Left lobe of liver (tissue), 2 donors: ENCODE data around the gene AKAP6. TPM values are rescaled to one million over a fixed set of nuclear protein-coding genes. Genes with fewer than 3 reads are reported as not detected.
"Not testable (repeated sequence)": the region's sequence is repeated elsewhere in the genome, so short reads cannot be mapped to it uniquely, and the experiment has no call there.

ENCODE experiments used
- ATAC-seq: fragments of 200-7000 bp; cut with Tn5 transposase; one replicate; pipeline ENCODE4 v1.9.1; 2020; ENCODE audit warnings: mild to moderate bottlenecking, moderate library complexity
- DNase-seq: peaks from one replicate; pipeline ENCODE4 v3.0.0-alpha.2; 2020; ENCODE audit warnings: low spot score
- total RNA-seq: library from RNA; stranded (reverse); gene quantifications from one replicate; pipeline ENCODE4 v1.2.1, GENCODE V29; 2021
- donor health status: DM: no; HTN: no; CAD: no; lungs with moderate emphysema.
- donor health status: DM: no; HTN: yes; CAD: no.

The AKAP6 gene
- total RNA-seq, 1 donor from 2014 or later = 7.2 TPM

DNA sequence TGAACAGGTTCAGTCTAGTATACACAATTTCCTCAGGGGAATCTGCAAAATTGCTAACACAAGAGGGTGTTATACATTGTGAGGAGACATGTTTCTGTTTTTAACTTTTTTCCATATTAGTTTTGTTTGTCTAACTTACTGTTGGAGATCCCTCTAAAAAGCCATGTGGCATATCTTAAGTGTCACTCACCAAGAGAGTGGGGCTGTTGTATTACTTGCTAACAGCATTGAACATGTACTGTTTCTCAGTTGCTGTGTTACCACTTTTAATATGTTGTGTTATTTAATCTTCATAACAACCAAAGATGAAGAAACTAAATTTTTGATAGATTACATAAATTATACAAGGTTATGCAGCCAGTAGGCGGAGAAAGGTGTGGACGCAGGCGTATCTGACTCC lies 455.3 kb downstream of the AKAP6 start:
- ATAC-seq = no peak
- no peak for DNase-seq

DNA sequence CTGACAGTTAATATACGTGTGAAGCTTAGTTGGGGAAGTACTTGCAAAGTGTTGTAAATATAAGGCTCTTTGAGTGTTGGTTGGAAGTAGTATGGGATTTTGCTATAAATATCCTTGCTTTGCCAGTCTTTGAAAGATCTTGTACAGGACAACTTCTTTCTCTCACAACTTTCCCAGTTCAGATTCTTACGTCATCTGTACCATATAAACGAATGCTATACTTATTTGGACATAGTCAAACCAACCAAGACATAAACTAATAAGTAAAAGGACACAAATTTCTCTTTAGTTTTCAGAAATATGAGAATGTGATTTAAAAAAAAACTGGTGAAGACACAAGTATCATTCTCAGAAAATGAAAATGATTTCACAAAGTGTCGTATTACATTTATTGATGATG lies 456.5 kb downstream of the AKAP6 start:
- DNase-seq (no peak), ATAC-seq (no peak)

DNA sequence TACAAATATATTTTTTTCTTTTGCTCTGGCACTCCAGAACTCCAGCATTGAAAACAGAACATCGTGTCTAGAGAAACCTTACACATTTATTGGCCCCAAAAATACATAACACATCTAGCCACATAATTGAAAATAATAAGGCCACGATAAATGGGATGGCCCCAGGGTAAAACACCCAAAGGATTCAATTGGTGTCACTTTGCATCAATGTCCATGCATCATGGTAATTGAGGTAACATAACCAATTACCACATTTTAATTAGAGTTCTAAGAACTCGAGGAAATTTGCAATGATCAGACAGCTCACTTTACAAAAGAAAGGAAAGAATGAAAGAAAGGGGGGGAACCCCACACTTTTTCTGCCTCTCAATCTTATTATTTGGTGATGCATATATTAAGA lies 457.8 kb downstream of the AKAP6 start:
- ATAC-seq = no peak
- no peak for DNase-seq

DNA sequence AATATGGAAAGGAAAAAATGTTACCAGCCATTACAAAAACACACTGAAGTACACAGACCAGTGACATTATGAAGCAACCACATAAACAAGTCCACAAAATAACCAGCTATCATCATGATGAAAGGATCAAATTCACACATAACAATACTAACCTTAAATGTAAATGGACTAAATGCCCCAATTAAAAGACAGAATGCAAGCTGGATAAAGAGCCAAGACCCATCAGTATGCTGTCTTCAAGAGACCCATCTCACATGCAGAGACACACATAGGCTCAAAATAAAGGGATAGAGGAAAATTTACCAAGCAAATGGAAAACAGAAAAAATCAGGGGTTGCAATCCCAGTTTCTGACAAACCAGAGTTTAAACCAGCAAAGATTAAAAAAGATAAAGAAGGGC lies 463.9 kb downstream of the AKAP6 start:
- DNase-seq, ATAC-seq: not testable (repeated sequence)

DNA sequence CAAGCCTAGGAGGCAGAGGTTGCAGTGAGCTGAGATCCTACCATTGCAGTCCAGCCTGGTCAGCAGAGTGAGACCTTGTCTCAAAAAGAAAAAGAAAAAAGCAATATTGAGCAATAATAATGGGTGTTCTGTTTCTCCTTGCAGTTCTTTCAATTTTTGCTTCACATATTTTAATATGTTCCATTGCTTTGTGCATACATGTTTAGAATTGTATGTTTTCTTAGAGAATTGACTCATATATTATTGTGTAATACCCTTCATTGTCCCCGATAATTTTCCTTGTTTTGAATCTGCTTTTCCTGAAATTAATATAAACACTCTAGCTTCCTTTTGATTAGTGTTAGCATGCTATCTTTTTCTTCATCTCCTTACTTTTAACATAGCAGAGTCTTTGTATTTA lies 471.2 kb downstream of the AKAP6 start:
- ATAC-seq = no peak
- DNase-seq = no peak

DNA sequence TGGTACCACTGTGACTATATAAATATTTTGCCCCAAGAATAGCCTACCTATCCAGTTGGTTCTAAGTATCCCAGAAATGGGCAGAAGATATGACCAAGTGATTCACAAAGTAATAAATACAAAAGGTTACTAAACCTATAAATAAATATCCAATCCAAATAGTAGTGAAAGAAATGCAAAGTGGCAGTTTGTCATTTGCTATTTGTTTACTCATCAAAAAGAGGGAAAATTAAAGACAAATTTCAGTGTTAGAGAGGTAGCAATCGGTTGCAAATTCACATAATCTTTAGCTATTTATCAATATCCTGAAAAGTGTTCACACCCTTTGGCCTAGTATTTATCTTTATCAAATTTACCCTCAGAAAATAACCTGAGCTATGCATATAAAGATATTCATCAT lies 473.2 kb downstream of the AKAP6 start:
- DNase-seq = no peak
- ATAC-seq = no peak

DNA sequence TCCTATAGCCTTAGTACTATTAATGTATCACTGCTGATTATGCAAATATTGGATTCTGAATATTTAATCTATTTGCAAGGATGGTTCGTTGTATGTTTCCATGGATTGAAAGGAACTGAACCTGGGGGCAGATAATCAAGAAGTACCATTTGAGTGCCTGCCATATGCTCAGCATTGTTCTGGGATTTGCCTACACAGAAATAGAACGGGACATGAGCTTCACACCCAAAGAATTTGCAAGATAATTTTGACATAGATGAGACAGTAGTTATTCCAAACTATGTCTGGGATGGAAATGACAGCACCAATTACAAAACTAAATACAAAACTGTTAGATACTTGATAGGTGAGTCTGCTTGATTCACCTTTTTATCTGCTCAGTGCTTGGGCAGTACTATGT lies 476.9 kb downstream of the AKAP6 start:
- ATAC-seq (no peak), DNase-seq (no peak)

DNA sequence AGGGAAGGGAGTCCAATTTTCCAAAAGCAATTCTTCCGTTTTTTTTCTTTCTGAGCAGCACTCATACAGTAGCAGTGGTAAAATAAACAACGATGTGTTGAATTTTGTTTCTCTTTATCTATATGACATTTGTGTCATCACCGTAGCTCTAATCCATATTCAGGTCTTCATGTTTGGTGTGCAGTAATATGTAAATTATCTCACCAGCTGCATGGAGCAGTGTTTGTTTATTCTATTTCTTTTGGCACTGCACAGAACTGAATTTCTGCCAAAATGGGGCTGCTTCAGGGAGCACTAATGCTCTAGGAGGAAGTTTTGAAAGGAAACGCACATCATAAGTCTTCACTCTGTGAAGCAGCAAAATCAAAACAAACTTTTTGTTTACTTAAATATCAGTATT lies 479.5 kb downstream of the AKAP6 start:
- no peak for DNase-seq
- peak; percentile 57 for ATAC-seq

DNA sequence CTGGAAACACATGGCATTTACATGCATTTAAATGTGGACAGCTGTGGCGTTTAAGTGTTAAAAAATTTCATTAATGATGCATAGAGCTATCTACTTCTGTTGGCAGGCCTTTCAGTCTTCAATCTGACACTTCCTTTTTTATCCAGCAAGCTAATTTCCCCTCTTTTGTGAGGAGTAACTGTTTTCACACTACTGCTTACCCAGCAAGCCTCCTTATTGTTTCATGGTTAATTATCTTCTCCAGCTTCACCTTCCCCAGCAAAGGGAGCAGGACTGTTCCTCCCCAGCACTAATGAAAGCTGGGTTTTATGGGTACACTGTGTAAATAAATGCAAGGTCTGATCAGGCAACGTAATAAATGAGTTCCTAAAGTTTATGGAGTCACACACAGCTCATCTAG lies 480.2 kb downstream of the AKAP6 start:
- no peak for ATAC-seq
- no peak for DNase-seq

DNA sequence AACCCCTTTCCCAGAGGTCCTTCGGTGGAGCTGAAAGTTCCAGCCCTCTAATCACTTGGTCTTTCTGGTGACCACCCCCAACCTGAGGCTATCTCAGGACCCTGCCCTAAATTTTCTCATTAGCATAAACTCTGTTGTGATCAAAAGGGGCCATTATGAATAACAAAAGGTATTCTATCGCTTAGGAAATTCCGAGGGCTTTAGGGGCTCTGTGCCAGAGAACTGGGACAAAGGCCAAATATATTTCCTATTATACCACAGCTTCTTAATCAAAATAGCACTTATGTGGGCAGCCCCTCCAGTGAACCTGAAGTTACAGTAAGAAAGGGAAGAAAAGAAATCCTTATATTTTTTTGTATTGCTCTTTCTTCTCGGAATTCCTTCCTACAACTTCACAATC lies 484.3 kb downstream of the AKAP6 start:
- ATAC-seq (no peak), DNase-seq (no peak)

DNA sequence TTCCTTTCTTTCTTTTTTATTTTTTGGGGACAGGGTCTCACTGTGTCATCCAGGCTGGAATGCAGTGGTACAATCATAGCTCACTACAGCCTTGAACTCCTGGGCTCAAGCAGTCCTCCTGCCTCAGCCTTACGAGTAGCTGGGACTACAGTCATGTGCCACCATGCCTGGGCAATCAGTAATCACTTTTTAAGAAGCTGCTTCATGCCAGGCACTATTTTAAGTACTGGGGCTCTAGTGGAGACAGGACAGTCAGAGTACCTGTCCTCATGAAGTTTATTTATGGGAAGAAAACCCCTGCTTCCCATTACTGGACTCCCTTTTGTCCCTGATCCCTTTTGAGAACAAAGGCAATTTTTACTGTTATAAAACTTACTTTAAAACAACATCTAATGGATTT lies 485.6 kb downstream of the AKAP6 start:
- ATAC-seq (no peak), DNase-seq (no peak)

DNA sequence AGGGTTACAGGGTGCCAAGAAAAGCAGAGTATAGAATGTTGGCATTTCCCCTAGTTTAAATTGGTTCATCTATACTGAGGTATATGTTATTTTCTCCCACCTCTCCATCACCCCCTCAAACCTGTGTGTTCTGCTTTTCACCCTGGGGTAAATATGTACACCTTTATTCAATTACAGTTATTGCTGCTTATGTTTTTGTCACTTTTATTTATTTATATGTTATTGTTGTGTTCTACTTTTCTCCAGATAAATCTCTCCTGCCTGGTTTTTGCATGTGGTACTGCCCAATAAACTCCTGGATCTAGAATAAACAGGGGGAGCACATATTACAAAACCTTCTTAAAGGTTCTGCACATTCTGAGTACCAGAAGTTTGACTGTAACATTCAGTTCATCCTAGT lies 487.5 kb downstream of the AKAP6 start:
- no peak for DNase-seq

DNA sequence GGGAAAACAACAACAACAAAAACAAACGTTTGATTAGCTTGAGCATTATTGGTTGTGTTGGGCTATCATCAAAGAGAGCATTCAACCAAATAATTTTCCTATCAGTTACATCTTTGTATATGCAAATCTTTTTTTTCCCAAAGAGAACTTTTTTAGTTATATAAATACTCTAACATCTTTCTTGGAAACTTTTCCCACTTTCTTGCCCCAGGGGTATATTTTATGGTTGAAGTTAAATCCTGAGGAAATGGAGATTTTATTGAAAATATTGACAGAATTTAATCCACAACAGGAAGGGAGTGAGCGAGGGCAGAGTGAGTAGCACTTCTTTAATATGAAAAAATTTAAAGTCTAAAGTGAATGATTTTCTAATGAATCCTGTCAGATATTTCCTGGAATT lies 488.7 kb downstream of the AKAP6 start:
- DNase-seq (no peak), ATAC-seq (no peak)

More for the DNA sequence above, 487.5 kb downstream of the AKAP6 start:
- no peak for ATAC-seq

DNA sequence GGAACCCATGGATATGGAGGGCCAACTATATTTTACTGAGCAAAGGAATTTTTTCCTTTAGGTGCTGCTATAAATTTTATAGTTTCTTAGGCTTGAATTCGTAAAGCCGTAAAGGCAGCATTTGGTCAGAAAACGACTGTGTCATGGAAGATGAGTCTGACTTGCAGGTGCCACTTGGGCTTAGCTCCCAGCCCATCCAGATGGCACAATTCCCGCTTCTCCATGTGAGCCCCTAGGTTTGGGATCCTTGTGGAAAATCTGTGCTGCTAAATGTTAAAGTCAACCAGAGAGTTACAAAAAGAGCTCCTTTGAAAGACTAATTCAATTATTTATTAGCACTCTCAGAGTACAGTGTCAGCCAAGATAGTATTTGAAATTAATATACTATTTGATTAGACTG lies 489.5 kb downstream of the AKAP6 start:
- DNase-seq (no peak), ATAC-seq (no peak)

DNA sequence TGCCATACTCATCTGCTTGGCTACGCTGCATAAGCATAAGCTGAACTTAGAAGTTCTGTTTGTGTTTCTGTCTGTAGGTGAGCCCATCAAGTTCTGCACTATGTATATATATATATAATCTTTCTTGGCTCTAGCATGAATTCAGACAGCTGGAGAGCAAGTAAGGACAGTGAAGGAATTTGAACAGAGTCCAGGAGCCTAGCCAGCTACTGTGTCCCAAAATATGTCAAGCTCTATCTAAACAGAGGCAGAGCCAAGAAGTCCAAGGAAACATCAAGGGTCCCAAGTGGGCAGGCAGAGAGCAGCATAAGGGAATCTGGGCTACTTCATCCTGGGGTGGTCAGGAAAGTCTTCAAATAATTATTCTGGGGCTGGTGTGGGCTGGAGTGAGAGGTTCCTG lies 491.1 kb downstream of the AKAP6 start:
- DNase-seq (no peak), ATAC-seq (no peak)

DNA sequence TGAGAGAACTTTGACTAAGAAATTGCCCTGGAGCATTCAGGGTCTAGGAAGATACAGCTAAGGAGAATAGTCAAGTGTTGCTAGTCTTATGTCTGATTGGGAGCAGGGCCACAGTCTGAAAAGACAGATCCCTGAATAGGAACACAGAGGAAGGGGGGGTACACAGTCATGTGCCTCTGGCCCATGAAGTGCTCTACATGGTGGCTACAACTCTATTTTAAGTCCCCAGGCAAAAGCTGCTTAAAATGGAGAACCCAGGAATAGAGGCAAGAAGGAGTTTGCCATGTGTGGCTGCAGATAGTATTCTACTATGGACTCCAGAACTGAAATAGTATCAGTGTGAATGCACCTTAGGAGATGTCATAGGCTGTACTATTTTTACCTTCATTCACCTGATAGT lies 491.6 kb downstream of the AKAP6 start:
- no peak for DNase-seq
- no peak for ATAC-seq

DNA sequence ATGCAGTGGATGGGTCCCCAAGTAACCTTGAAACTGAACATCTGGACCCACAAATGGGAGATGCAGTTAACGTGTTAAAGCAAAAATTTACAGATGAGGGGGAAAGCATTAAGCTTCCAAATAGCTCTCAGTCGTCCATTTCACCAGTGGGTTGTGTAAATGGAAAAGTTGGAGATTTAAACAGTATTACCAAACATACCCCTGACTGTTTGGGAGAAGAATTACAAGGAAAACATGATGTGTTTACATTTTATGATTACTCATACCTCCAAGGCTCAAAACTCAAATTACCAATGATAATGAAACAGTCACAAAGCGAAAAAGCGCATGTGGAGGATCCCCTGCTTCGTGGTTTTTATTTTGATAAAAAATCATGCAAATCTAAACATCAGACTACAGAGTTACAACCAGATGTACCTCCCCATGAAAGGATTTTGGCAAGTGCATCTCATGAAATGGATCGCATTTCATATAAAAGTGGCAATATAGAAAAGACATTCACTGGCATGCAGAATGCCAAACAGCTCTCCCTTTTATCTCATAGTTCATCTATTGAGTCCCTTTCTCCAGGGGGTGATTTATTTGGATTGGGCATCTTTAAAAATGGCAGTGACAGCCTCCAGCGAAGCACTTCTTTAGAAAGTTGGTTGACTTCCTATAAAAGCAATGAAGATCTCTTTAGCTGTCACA lies 493.0 kb downstream of the AKAP6 start:
- DNase-seq (no peak), ATAC-seq (no peak)

DNA sequence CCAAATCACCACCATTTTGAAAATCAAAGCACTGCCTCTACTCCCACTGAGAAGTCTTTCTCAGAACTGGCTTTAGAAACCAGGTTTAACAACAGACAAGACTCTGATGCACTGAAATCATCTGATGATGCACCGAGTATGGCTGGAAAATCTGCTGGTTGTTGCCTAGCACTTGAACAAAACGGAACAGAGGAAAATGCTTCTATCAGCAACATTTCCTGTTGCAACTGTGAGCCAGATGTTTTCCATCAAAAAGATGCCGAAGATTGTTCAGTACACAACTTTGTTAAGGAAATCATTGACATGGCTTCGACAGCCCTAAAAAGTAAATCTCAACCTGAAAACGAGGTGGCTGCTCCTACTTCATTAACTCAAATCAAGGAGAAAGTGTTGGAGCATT lies 494.6 kb downstream of the AKAP6 start:
- no peak for DNase-seq
- ATAC-seq = no peak

DNA sequence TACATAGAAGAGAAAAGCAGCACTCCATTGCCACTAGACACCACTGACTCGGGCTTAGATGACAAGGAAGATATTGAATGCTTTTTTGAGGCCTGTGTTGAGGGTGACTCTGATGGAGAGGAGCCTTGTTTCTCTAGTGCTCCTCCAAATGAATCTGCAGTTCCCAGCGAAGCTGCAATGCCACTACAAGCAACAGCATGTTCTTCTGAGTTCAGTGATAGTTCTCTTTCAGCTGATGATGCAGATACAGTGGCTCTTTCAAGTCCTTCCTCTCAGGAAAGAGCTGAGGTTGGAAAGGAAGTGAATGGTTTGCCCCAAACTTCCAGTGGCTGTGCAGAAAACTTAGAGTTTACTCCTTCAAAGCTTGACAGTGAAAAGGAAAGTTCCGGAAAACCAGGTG lies 495.1 kb downstream of the AKAP6 start:
- DNase-seq (no peak), ATAC-seq (no peak)

DNA sequence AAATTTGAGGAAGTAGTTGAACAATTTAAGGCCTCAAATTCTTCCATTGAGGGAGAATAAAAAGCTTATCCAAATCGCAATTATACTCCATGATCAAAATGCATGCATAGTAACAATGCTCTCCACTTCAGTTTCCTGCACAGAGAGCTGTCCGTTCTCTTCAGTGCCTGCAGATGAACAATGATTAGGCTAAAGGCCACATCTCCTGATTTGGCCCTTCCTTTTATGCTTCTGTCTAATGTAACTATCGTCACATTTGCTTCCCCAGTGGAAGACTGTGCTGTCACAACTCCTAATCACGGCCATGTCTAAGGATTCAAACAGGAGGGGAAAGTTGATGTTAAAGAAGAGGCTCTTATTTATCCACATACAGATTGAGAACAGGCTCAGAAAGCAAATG lies 496.0 kb downstream of the AKAP6 start:
- DNase-seq (no peak), ATAC-seq (no peak)

DNA sequence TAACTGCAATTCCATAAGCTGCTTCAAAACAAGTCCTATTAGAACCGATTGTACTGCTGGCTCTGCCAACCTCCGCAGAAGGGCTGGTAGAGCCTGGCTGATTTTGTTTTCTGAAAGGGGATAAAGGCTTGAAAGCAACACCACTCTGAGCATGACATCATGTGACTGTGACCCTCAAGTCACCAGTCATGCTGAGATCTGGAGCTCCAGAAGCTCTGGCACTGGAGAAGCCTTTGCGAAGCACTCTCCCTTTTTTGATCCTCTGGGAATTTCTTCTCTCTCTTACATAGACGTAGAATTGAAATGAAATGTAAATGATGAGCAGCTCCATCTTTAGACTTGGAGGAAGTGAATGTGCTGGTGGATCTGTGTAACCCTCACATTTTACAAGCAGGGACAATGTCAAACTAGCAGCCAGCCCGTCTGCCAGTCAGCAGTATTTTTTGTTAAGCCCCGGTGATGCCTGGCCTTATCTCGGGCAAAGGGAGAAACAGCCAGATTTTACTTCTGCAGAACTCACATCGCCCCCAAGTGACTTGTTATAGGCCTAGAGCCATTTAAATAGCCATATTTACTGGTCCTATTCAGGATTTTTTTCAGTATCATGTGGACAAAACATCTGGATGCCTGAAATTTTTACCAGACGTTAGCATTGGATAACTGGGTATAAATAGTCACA lies 497.4 kb downstream of the AKAP6 start:
- DNase-seq (no peak), ATAC-seq (no peak)

DNA sequence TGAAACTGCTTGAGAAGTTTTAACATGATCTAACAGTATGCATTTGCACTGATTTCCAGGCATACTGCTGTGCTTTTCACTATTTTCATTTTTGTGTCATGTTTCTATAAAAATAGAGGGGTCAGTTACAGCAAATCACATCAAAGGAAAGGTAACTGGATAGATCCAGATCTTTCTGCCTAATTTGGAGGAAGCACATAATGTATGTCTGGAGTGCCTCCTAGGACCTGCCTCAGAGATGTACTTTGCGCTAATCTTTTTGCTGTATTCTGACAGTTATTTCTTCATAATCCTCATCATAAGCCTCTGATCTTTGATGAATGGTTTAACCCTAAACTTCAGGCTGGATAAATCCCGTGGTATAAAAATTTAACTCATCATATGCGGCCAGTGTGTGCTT lies 498.4 kb downstream of the AKAP6 start:
- ATAC-seq (no peak), DNase-seq (no peak)

DNA sequence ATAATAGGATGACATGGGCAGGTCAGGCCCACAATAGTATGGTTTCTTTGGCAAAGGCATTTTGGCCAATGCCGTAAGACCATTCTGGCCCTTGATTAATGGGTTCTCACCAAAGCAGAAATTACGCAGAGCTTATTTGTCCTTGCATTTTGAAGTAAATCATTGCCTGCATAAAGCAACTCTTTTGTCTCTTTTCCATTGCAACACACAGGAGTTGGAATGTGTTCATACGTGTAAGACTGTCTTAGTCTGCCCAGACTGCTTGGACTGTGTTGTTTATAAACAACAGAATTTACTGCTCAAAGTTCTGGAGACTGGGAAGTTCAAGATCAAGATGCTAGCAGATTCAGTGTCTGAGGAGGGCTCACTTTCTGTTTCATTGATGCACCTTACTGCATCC lies 506.8 kb downstream of the AKAP6 start:
- ATAC-seq (no peak), DNase-seq (no peak)
